Sigmoid colon (tissue), 7 donors: ENCODE data around the gene PTPN1. TPM values are rescaled to one million over a fixed set of nuclear protein-coding genes. Genes with fewer than 3 reads are reported as not detected.

Experiments used
- DNase-seq: peaks from one replicate; pipeline ENCODE4 v3.0.0-alpha.2; 2019
- H3K27ac ChIP-seq, 4 donors: fragments of 200-600 bp; sonication (generic); one replicate each; pipeline ENCODE4 v1.5.1; 2016 to 2019; ENCODE audit warnings: mild to moderate bottlenecking in 1 of 4
- H3K27me3 ChIP-seq, 3 donors: fragments of 200-600 bp; sonication (generic); one replicate each; pipeline ENCODE4 v1.5.1; 2019; ENCODE audit warnings: mild to moderate bottlenecking in 1 of 3
- H3K36me3 ChIP-seq, 4 donors: fragments of 200-600 bp; sonication (generic); one replicate each; pipeline ENCODE4 v1.5.1; 2016 to 2019
- H3K4me1 ChIP-seq, 4 donors: fragments of 200-600 bp; sonication (generic); one replicate each; pipeline ENCODE4 v1.5.1; 2017 to 2019
- H3K4me3 ChIP-seq, 4 donors: fragments of 200-600 bp; sonication (generic); one replicate each; pipeline ENCODE4 v1.5.1; 2017 to 2019; ENCODE audit warnings: mild to moderate bottlenecking in 2 of 4, moderate library complexity in 1 of 4
- H3K9me3 ChIP-seq, 4 donors: fragments of 200-600 bp in 3 of 4; sonication (generic) in 3 of 4; one replicate each; pipeline versions ENCODE4 v1.5.1 to v1.6.1; 2013 to 2019
- CTCF ChIP-seq, 4 experiments: fragments of 450-650 bp in 3 of 4; fragments of 200-600 bp in 1 of 4; IDR thresholded peaks; one replicate each; pipeline ENCODE4 v1.5.1; 2016 to 2019; ENCODE audit warnings: antibody characterized with exemption in 4 of 4, mild to moderate bottlenecking in 3 of 4, moderate library complexity in 2 of 4
- EP300 ChIP-seq, 4 donors: sonication (generic); formaldehyde crosslinking; IDR thresholded peaks; one replicate each; pipeline ENCODE4 v1.6.1; 2017; ENCODE audit warnings: antibody characterized with exemption in 4 of 4
- POLR2A ChIP-seq, 2 donors: fragments of 450-650 bp; IDR thresholded peaks; one replicate each; pipeline ENCODE4 v1.6.1; 2016; ENCODE audit warnings: antibody characterized with exemption in 2 of 2, mild to moderate bottlenecking in 2 of 2, moderate library complexity in 2 of 2
- POLR2AphosphoS5 ChIP-seq, 4 donors: sonication (generic); formaldehyde crosslinking; IDR thresholded peaks; one replicate each; pipeline ENCODE4 v1.6.1; 2017; ENCODE audit warnings: antibody characterized with exemption in 4 of 4
- WGBS, 2 donors: extraction: QIAGEN DNeasy Blood & Tissue Kit; methylation state at CpG; one replicate each; pipeline ENCODE4 v1.1.7; 2013; 5-methylcytosine and 5-hydroxymethylcytosine counted together
- intact Hi-C: fragments of 100-400 bp; cut with DNase I; formaldehyde crosslinking; loops from one replicate; pipeline ENCODE4 v1.15.1; 2023
- polyA plus RNA-seq, 3 donors: library from polyadenylated mRNA; stranded (reverse); fragments of 200-250 nt; gene quantifications; one replicate each; pipeline ENCODE4 v1.2.3, GENCODE V29; 2013
- total RNA-seq, 4 donors: library from RNA; depleted of rRNA; stranded (reverse); fragments of >200 nt; gene quantifications; one replicate each; pipeline ENCODE4 v1.1.0, GENCODE V29; 2016
- donor health status: healthy with polysubstance abuse.
- donor health status: Bipolar disorder and iron deficiency.
- donor health status: healthy.

PTPN1 gene
- total and polyA plus RNA-seq, 7 donors = 14.4 to 41.5 (median 23.6) TPM

DNA sequence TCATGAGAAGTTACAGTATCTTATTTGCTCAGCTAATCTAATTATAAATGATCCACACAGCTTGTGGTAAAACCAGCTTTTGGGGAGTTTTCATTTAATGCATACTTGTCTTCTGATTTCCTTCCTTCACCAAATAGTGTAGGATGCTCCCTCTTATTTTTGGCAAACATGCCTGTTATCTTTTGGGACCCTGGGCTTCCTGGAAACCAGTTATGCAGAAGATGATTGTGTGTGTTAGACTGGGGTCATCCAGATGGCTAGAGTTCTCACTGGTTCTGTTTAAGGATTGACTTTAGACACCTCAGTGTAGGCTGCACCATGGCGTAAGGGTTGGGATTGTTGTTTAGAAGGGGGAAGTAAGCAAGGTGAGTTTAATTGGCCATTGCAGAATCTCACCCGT lies 61.3 kb downstream of the PTPN1 start:
- peaks cover 0 to 46% (median 24%) of the 10 kb centered on the region in 4 donors for H3K36me3 ChIP-seq
- DNase-seq = no peak
- H3K9me3 ChIP-seq = no peaks in the 10 kb centered on the region
- WGBS, 2 donors = 90 to 97% methylated on average over 2 of the region's 2 CpGs
- H3K27me3 ChIP-seq = no peaks in the 10 kb centered on the region
- H3K4me1 ChIP-seq = peaks cover 0 to 45% (median 29%) of the 10 kb centered on the region in 4 donors
- H3K4me3 ChIP-seq = no peak overlapping the region
- peak overlapping the region in 1 of 4 donors; percentile 18 for H3K27ac ChIP-seq
- intact Hi-C loops = loop anchor here (10.0 kb wide), 1 partner anchor 457 kb away; the partner anchor contains the start of gene UBE2V1
- TF ChIP-seq EP300 (IDR thresholded peaks at IDR 0.05) (no peak), POLR2AphosphoS5 (IDR thresholded peaks at IDR 0.05) (no peak), CTCF (IDR thresholded peaks at IDR 0.05) (no peak), POLR2A (IDR thresholded peaks at IDR 0.05) (no peak)

DNA sequence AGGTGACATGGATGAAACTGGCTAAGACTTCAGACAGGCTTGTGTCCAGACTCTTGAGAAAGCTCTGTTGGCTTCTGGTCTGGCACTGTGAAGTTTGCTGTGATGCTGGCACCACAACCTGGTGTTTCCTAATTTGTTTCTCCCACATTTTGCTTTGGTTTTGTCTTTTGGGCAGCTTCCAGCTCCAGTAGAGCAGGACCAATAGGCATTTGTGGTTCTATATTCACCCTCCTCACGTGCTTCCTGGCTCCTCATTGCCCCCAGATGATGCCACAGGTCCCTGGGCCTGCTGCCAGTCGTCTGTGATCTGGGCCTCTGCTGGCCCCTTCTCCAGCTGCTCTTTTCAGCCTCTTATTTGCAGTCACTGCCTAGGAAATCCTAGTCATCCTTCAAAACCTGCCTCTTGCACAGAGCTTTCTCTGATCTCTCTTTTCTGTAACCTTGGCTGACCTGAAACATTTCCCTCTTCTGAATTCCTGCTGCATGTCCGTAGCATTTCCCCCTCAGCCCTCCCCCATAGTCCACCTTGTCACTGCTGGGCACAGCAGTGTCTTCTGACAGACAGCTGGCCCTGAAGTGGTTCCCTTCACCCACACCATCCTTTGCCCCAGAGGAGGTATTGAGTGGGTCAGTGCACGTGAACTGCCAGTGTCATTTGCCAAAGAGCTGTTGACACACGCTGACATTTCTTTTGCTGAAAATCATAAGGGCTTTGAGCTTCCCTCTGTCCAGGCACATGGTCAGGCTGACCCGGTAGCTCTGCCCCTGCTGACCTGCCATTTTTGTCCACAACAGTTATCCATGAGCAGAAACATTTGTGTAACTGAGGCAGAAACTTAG lies 63.0 kb downstream of the PTPN1 start:
- TF ChIP-seq EP300 (IDR thresholded peaks at IDR 0.05) = no peak
- no peak for TF ChIP-seq CTCF (IDR thresholded peaks at IDR 0.05)
- TF ChIP-seq POLR2A (IDR thresholded peaks at IDR 0.05) = no peak
- TF ChIP-seq POLR2AphosphoS5 (IDR thresholded peaks at IDR 0.05) = peak in 2 of 4 donors; percentile 7 to 36
- H3K4me1 ChIP-seq = peaks cover 0 to 62% (median 41%) of the 10 kb centered on the region in 4 donors
- peaks cover 0 to 47% (median 25%) of the 10 kb centered on the region in 4 donors for H3K36me3 ChIP-seq
- H3K4me3 ChIP-seq = no peak overlapping the region
- WGBS, 2 donors = 60 to 78% methylated on average over 6 of the region's 6 CpGs
- peak; percentile 86 for DNase-seq
- no peaks in the 10 kb centered on the region for H3K27me3 ChIP-seq
- no peaks in the 10 kb centered on the region for H3K9me3 ChIP-seq
- intact Hi-C loops = loop anchor here (2.0 to 10.0 kb wide), 2 partner anchors 62 to 458 kb away; partner anchors contain the start of genes PTPN1 and UBE2V1
- H3K27ac ChIP-seq = peak overlapping the region; percentile 54 to 68 (median 60)

DNA sequence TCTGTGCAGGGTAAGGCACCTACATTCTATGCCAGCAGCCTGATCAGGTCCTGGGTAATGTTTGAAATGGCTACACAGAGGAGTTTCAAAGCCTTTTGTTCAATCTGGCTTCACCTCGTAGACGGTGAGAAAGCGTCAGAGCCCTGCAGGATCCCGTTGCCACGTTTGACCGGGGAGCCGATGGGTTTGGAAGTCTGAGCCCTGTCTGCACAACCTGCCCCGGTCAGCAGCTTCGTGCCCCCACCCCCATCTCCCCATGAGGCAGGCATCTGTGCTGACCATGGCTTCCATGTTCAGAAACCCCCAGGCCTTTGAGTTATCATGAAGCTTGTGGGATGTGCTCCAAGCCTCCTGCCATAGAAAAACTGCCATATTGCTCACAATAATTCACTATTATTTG lies 63.9 kb downstream of the PTPN1 start:
- H3K4me1 ChIP-seq = peaks cover 0 to 65% (median 41%) of the 10 kb centered on the region in 4 donors

GRCh38 chr20:50574586-50574985 lies 64.4 kb downstream of the PTPN1 start:
- TF ChIP-seq CTCF (IDR thresholded peaks at IDR 0.05) = no peak
- TF ChIP-seq POLR2AphosphoS5 (IDR thresholded peaks at IDR 0.05) = no peak
- TF ChIP-seq POLR2A (IDR thresholded peaks at IDR 0.05) = no peak
- no peak for TF ChIP-seq EP300 (IDR thresholded peaks at IDR 0.05)
- Histone ChIP-seq H3K9me3 (no peaks in the 10 kb centered on the region), H3K36me3 (peaks cover 12 to 47% (median 27%) of the 10 kb centered on the region in 4 donors), H3K27ac (no peak overlapping the region), H3K4me1 (peaks cover 0 to 66% (median 41%) of the 10 kb centered on the region in 4 donors), H3K27me3 (no peaks in the 10 kb centered on the region), H3K4me3 (no peak overlapping the region)
- DNase-seq = no peak
- intact Hi-C loops = loop anchor here (10.0 kb wide), 1 partner anchor 460 kb away; the partner anchor contains the start of gene UBE2V1
- 96 to 98% methylated on average over 5 of the region's 5 CpGs for WGBS, 2 donors

More for the DNA sequence above, 63.9 kb downstream of the PTPN1 start:
- H3K36me3 ChIP-seq = peaks cover 7 to 47% (median 27%) of the 10 kb centered on the region in 4 donors
- no peak overlapping the region for H3K4me3 ChIP-seq
- TF ChIP-seq POLR2AphosphoS5 (IDR thresholded peaks at IDR 0.05) = no peak
- TF ChIP-seq EP300 (IDR thresholded peaks at IDR 0.05) = no peak
- no peak for TF ChIP-seq POLR2A (IDR thresholded peaks at IDR 0.05)
- no peak for TF ChIP-seq CTCF (IDR thresholded peaks at IDR 0.05)
- 94 to 95% methylated on average over 9 of the region's 9 CpGs for WGBS, 2 donors
- intact Hi-C loops = loop anchor here (10.0 kb wide), 1 partner anchor 459 kb away; the partner anchor contains the start of gene UBE2V1
- H3K27me3 ChIP-seq = no peaks in the 10 kb centered on the region
- peak overlapping the region in 1 of 4 donors; percentile 68 for H3K27ac ChIP-seq
- DNase-seq = no peak
- no peaks in the 10 kb centered on the region for H3K9me3 ChIP-seq
